ENCODE data around the gene LYPD3.

DNA sequence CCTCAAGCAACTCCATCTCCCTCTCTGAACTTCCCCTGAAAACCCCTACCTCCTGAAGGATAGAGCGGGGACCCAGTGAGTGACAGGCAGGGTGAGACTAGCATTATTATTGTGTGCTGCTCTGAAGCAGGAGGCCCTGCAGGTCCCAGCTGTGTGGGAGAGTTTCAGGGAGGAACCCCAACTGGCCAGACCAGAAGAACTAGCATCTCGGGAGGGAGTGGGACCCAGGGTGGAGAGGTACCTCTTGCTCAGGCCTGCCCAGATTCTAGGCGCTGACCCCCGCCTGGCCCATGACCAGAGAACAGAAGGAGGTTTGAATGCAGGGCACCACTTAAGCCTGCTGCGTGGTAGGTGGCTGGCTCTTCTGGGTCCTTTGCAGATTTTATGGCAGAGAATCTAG, 5.7 kb upstream of the LYPD3 start:
- no peak for TF ChIP-seq USF1 (IDR thresholded peaks at IDR 0.05; ENCODE audit: borderline replicate concordance, low read depth)
- no peak for TF ChIP-seq POLR2AphosphoS5 (IDR thresholded peaks at IDR 0.05; ENCODE audit: low read depth, low read length)
- TF ChIP-seq, protein P1, sequence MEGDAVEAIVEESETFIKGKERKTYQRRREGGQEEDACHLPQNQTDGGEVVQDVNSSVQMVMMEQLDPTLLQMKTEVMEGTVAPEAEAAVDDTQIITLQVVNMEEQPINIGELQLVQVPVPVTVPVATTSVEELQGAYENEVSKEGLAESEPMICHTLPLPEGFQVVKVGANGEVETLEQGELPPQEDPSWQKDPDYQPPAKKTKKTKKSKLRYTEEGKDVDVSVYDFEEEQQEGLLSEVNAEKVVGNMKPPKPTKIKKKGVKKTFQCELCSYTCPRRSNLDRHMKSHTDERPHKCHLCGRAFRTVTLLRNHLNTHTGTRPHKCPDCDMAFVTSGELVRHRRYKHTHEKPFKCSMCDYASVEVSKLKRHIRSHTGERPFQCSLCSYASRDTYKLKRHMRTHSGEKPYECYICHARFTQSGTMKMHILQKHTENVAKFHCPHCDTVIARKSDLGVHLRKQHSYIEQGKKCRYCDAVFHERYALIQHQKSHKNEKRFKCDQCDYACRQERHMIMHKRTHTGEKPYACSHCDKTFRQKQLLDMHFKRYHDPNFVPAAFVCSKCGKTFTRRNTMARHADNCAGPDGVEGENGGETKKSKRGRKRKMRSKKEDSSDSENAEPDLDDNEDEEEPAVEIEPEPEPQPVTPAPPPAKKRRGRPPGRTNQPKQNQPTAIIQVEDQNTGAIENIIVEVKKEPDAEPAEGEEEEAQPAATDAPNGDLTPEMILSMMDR (IDR thresholded peaks at IDR 0.05) = no peak
- TF ChIP-seq, protein P2, sequence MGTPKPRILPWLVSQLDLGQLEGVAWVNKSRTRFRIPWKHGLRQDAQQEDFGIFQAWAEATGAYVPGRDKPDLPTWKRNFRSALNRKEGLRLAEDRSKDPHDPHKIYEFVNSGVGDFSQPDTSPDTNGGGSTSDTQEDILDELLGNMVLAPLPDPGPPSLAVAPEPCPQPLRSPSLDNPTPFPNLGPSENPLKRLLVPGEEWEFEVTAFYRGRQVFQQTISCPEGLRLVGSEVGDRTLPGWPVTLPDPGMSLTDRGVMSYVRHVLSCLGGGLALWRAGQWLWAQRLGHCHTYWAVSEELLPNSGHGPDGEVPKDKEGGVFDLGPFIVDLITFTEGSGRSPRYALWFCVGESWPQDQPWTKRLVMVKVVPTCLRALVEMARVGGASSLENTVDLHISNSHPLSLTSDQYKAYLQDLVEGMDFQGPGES (IDR thresholded peaks at IDR 0.05; ENCODE audit: low read depth, low read length) = no peak

Measured in SK-N-SH (cell line).